Measurements from ENCODE around the gene ACTR3.

ACTR3 gene

GRCh38 chr2:113892004-113892710 lies 2.3 kb downstream of the ACTR3 start:
- no peak for DNase-seq (ENCODE audit: low read depth)
- no peak for TF ChIP-seq CTCF (IDR thresholded peaks at IDR 0.05; ENCODE audit: low read length, missing control alignments)
- peak overlapping the region; percentile 81 for H3K4me3 ChIP-seq (replicated peaks; ENCODE audit: low read depth, low read length)

GRCh38 chr2:113894156-113894743 lies 4.4 kb downstream of the ACTR3 start:
- peak; percentile 96 for DNase-seq (ENCODE audit: low read depth)
- no peak for TF ChIP-seq CTCF (IDR thresholded peaks at IDR 0.05; ENCODE audit: low read length, missing control alignments)
- peak overlapping the region; percentile 27 for H3K4me3 ChIP-seq (replicated peaks; ENCODE audit: low read depth, low read length)

GRCh38 chr2:113895301-113895700 lies 5.4 kb downstream of the ACTR3 start:
- no peak for TF ChIP-seq CTCF (IDR thresholded peaks at IDR 0.05; ENCODE audit: low read length, missing control alignments)
- no peak overlapping the region for H3K4me3 ChIP-seq (replicated peaks; ENCODE audit: low read depth, low read length)
- DNase-seq (ENCODE audit: low read depth): no peak

GRCh38 chr2:113895819-113896563 lies 6.1 kb downstream of the ACTR3 start:
- H3K4me3 ChIP-seq (replicated peaks; ENCODE audit: low read depth, low read length): no peak overlapping the region
- no peak for DNase-seq (ENCODE audit: low read depth)
- no peak for TF ChIP-seq CTCF (IDR thresholded peaks at IDR 0.05; ENCODE audit: low read length, missing control alignments)

GRCh38 chr2:113896791-113897190 lies 6.9 kb downstream of the ACTR3 start:
- peak; percentile 46 for DNase-seq (ENCODE audit: low read depth)
- H3K4me3 ChIP-seq (replicated peaks; ENCODE audit: low read depth, low read length): no peak overlapping the region
- no peak for TF ChIP-seq CTCF (IDR thresholded peaks at IDR 0.05; ENCODE audit: low read length, missing control alignments)

GRCh38 chr2:113898081-113898480 lies 8.2 kb downstream of the ACTR3 start:
- H3K4me3 ChIP-seq (replicated peaks; ENCODE audit: low read depth, low read length): no peak overlapping the region
- no peak for TF ChIP-seq CTCF (IDR thresholded peaks at IDR 0.05; ENCODE audit: low read length, missing control alignments)
- no peak for DNase-seq (ENCODE audit: low read depth)
